ENCODE measurements around the gene PIH1D2. TPM values are rescaled to one million over a fixed set of nuclear protein-coding genes. Genes with fewer than 3 reads are reported as not detected.

PIH1D2 gene
- total and polyA plus RNA-seq, 10 of the 15 experiments (the other 5 are each of a cell fraction or from before 2014, with no cell fraction given): 0.51 to 3.0 (median 1.5) TPM

DNA sequence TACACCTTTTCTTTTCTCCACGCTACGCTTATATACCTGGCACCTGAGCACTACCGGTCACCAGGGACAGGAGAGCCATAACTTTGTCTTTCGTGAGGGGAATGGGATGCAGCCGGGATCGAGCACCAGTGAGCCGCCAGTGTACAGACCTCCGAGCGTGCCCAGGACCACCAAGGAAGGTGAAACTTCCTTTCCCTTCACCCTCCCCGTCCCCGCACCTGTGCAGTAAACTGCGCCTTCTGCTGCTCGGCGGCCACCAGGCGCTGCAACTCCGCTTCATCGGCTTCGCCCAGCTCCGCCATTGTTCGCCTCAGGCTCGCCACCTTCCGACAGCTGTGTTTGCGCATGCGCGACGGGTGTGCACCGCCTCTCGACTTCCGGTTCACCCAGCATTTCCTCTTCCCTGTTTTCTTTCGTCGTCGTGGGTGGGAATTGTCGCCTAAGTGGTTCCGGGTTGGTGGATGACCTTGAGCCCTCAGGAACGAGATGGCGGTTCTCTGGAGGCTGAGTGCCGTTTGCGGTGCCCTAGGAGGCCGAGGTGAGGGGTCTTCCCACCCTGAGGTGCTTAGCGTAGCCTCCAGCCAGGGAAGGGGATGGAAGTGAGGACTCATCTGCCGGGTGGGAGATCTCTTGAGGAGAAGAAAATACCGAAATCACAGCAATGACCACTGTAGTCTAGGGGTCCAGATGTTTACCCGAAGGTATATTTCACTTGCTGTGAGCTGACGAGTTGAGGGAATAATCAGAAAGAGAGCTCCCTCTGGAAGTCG, 12.8 kb upstream of the PIH1D2 start, which contains the start of the genes SDHD and TIMM8B (continued):
- TF ChIP-seq ZBTB40 (IDR thresholded peaks at IDR 0.05; ENCODE audit: borderline replicate concordance): peak; percentile 97
- no peak for TF ChIP-seq NFIC (IDR thresholded peaks at IDR 0.05; ENCODE audit: low read depth, low read length)
- TF ChIP-seq, protein P1, sequence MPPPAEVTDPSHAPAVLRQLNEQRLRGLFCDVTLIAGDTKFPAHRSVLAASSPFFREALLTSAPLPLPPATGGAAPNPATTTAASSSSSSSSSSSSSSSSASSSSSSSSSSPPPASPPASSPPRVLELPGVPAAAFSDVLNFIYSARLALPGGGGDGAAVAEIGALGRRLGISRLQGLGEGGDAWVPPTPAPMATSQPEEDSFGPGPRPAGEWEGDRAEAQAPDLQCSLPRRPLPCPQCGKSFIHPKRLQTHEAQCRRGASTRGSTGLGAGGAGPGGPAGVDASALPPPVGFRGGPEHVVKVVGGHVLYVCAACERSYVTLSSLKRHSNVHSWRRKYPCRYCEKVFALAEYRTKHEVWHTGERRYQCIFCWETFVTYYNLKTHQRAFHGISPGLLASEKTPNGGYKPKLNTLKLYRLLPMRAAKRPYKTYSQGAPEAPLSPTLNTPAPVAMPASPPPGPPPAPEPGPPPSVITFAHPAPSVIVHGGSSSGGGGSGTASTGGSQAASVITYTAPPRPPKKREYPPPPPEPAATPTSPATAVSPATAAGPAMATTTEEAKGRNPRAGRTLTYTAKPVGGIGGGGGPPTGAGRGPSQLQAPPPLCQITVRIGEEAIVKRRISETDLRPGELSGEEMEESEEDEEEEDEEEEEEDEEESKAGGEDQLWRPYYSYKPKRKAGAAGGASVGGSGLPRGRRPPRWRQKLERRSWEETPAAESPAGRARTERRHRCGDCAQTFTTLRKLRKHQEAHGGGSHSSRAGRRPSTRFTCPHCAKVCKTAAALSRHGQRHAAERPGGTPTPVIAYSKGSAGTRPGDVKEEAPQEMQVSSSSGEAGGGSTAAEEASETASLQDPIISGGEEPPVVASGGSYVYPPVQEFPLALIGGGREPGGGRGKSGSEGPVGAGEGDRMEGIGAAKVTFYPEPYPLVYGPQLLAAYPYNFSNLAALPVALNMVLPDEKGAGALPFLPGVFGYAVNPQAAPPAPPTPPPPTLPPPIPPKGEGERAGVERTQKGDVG (CRISPR knock-in tag; IDR thresholded peaks at IDR 0.05): no peak
- TF ChIP-seq HSF1 (IDR thresholded peaks at IDR 0.05; ENCODE audit: low read depth, low read length): no peak
- TF ChIP-seq, protein P2, sequence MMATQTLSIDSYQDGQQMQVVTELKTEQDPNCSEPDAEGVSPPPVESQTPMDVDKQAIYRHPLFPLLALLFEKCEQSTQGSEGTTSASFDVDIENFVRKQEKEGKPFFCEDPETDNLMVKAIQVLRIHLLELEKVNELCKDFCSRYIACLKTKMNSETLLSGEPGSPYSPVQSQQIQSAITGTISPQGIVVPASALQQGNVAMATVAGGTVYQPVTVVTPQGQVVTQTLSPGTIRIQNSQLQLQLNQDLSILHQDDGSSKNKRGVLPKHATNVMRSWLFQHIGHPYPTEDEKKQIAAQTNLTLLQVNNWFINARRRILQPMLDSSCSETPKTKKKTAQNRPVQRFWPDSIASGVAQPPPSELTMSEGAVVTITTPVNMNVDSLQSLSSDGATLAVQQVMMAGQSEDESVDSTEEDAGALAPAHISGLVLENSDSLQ (IDR thresholded peaks at IDR 0.05): peak; percentile 37; the same call in 1 of the 2 replicates
- no peak for TF ChIP-seq MYB (IDR thresholded peaks at IDR 0.05; ENCODE audit: borderline replicate concordance, low read depth, low read length)
- TF ChIP-seq RUNX3 (IDR thresholded peaks at IDR 0.05; ENCODE audit: low read length): peak; percentile 71
- TF ChIP-seq BHLHE40 (IDR thresholded peaks at IDR 0.05; ENCODE audit: borderline replicate concordance in 1 of 2, low read depth in 2 of 2, low read length in 1 of 2): 0 out of 4 replicates have a peak, but pooled peaks of 1 of the 2 experiments have one; percentile 4
- no peak for TF ChIP-seq CBX3 (IDR thresholded peaks at IDR 0.05; ENCODE audit: borderline replicate concordance, low read depth)
- no peak for TF ChIP-seq FOS (IDR thresholded peaks at IDR 0.05; ENCODE audit: borderline replicate concordance, extremely low read depth, insufficient read length)
- 0 out of 2 replicates have a peak, but pooled peaks have one; percentile 56 for TF ChIP-seq GATAD2B (conservative IDR thresholded peaks at IDR 0.05; ENCODE audit: low read depth)
- peak; percentile 91 for TF ChIP-seq FOXK2 (IDR thresholded peaks at IDR 0.05)
- TF ChIP-seq REST (IDR thresholded peaks at IDR 0.05; ENCODE audit: low read depth, low read length): 0 out of 2 replicates have a peak, but pooled peaks have one; percentile 3
- TF ChIP-seq POLR2AphosphoS2 (IDR thresholded peaks at IDR 0.05; ENCODE audit: low read depth, low read length): peak; percentile 79; the same call in 1 of the 2 replicates

All from GM12878 (cell line).